DND-41 (cell line): ENCODE results near the gene L3MBTL1.
A peak's percentile ranks its signal among the peaks of the same experiment; 100 is the strongest.

ENCODE experiments used
- ATAC-seq: fragments of 200-7000 bp; cut with Tn5 transposase; 3 replicates; pipeline ENCODE4 v1.9.1; 2021; ENCODE audit warnings: low read depth; ENCODE audit not compliant: insufficient read depth
- DNase-seq: peaks from one replicate; pipeline ENCODE4 v3.0.0-alpha.2; 2020
- H2AFZ ChIP-seq: 2 replicates; pipeline ENCODE4 v1.6.0; 2012; ENCODE audit warnings: low read depth, low read length
- H3K27ac ChIP-seq: 2 replicates; pipeline ENCODE4 v1.5.1; 2012; ENCODE audit warnings: low read length, inconsistent platforms
- H3K27me3 ChIP-seq: fragments of 200-600 bp; sonication (generic); 2 replicates; pipeline ENCODE4 v1.6.0; 2012; ENCODE audit warnings: low read length, mild to moderate bottlenecking, inconsistent platforms; ENCODE audit not compliant: insufficient read depth, poor library complexity
- H3K36me3 ChIP-seq: 2 replicates; pipeline ENCODE4 v1.5.1; 2012; ENCODE audit warnings: low read length, inconsistent platforms; ENCODE audit not compliant: insufficient read depth
- H3K4me1 ChIP-seq: 2 replicates; pipeline ENCODE4 v1.5.1; 2012; ENCODE audit warnings: mild to moderate bottlenecking, low read length; ENCODE audit not compliant: insufficient read depth
- H3K4me2 ChIP-seq: 2 replicates; pipeline ENCODE4 v1.6.0; 2012; ENCODE audit warnings: mild to moderate bottlenecking, moderate library complexity, low read length, inconsistent platforms; ENCODE audit not compliant: insufficient read depth
- H3K4me3 ChIP-seq, 2 experiments: fragments of 200-600 bp in 1 of 2; shearing (Covaris generic) in 1 of 2; 2 replicates each; pipeline ENCODE4 v1.5.1; 2012 to 2016; ENCODE audit warnings: inconsistent platforms in 2 of 2, low read length in 2 of 2, mild to moderate bottlenecking in 2 of 2, low read depth in 1 of 2, moderate library complexity in 1 of 2
- H3K79me2 ChIP-seq: 2 replicates; pipeline ENCODE4 v1.6.0; 2012; ENCODE audit warnings: low read length, inconsistent platforms; ENCODE audit not compliant: insufficient read depth
- H3K9ac ChIP-seq: 2 replicates; pipeline ENCODE4 v1.6.0; 2012; ENCODE audit warnings: low read depth, mild to moderate bottlenecking, inconsistent platforms, low read length, moderate library complexity
- H3K9me3 ChIP-seq: 2 replicates; pipeline ENCODE4 v1.5.1; 2012; ENCODE audit warnings: low read length, moderate library complexity, mild to moderate bottlenecking, inconsistent platforms; ENCODE audit not compliant: insufficient read depth, severe bottlenecking
- H4K20me1 ChIP-seq: 2 replicates; pipeline ENCODE4 v1.6.0; 2012; ENCODE audit warnings: low read length; ENCODE audit not compliant: insufficient read depth
- CTCF ChIP-seq: IDR thresholded peaks from 2 replicates; pipeline ENCODE4 v1.5.1; 2012; ENCODE audit warnings: borderline replicate concordance, low read length, moderate library complexity, mild to moderate bottlenecking; ENCODE audit not compliant: poor library complexity, severe bottlenecking; ENCODE audit errors: extremely low read depth
- EZH2 ChIP-seq: IDR thresholded peaks from 3 replicates; pipeline ENCODE4 v1.6.1; 2012; ENCODE audit warnings: borderline replicate concordance, low read depth, mild to moderate bottlenecking, moderate library complexity, low read length, inconsistent platforms; ENCODE audit not compliant: severe bottlenecking

The L3MBTL1 gene

GRCh38 chr20:43513931-43514647 is 6.6 kb downstream of the L3MBTL1 start:
- DNase-seq (peak; percentile 98), ATAC-seq (peak; percentile 88)
- H4K20me1 ChIP-seq: no peaks in the 10 kb centered on the region
- peak overlapping the region; percentile 77 for H2AFZ ChIP-seq
- H3K9ac ChIP-seq: peak overlapping the region; percentile 66
- H3K79me2 ChIP-seq: peaks cover 14% of the 10 kb centered on the region
- no peaks in the 10 kb centered on the region for H3K36me3 ChIP-seq
- peak overlapping the region; percentile 76 for H3K27ac ChIP-seq
- H3K9me3 ChIP-seq: no peaks in the 10 kb centered on the region
- peaks cover 23% of the 10 kb centered on the region for H3K4me1 ChIP-seq
- H3K4me3 ChIP-seq: peak overlapping the region; percentile 35 to 77
- H3K27me3 ChIP-seq: no peaks in the 10 kb centered on the region
- H3K4me2 ChIP-seq: peak overlapping the region; percentile 64
- TF ChIP-seq CTCF: peak; percentile 57
- TF ChIP-seq EZH2: no peak

GRCh38 chr20:43514648-43514999 is 7.1 kb downstream of the L3MBTL1 start:
- Histone ChIP-seq H3K4me3 (peak overlapping the region; percentile 35 to 77), H2AFZ (peak overlapping the region; percentile 77), H4K20me1 (no peaks in the 10 kb centered on the region), H3K36me3 (no peaks in the 10 kb centered on the region), H3K4me2 (peak overlapping the region; percentile 64), H3K9ac (peak overlapping the region; percentile 66), H3K27me3 (no peaks in the 10 kb centered on the region), H3K9me3 (no peaks in the 10 kb centered on the region), H3K27ac (peak overlapping the region; percentile 76), H3K79me2 (peaks cover 14% of the 10 kb centered on the region), H3K4me1 (peaks cover 23% of the 10 kb centered on the region)
- TF ChIP-seq CTCF (no peak), EZH2 (no peak)
- DNase-seq (no peak), ATAC-seq (peak; percentile 48)

- H3K4me2 ChIP-seq: peak overlapping the region; percentile 64
- DNase-seq (no peak), ATAC-seq (no peak)
- H3K79me2 ChIP-seq: peaks cover 14% of the 10 kb centered on the region
- no peak overlapping the region for H2AFZ ChIP-seq
- H4K20me1 ChIP-seq: no peaks in the 10 kb centered on the region
- no peaks in the 10 kb centered on the region for H3K9me3 ChIP-seq
- H3K36me3 ChIP-seq: no peaks in the 10 kb centered on the region
- no peaks in the 10 kb centered on the region for H3K27me3 ChIP-seq
- H3K9ac ChIP-seq: peak overlapping the region; percentile 66
- TF ChIP-seq CTCF: no peak
- no peak for TF ChIP-seq EZH2
- no peak overlapping the region for H3K27ac ChIP-seq
- peaks cover 23% of the 10 kb centered on the region for H3K4me1 ChIP-seq
- H3K4me3 ChIP-seq: peak overlapping the region in 1 of 2 experiments; percentile 77; a peak in 2 of 4 replicates
Measured at GRCh38 chr20:43515628-43516027, 8.1 kb downstream of the L3MBTL1 start.
